K562 (cell line): ENCODE measurements around the gene FAM124A. TPM values are rescaled to one million over a fixed set of nuclear protein-coding genes. Genes with fewer than 3 reads are reported as not detected.

Experiments
- ATAC-seq: fragments of 200-7000 bp; cut with Tn5 transposase; 3 replicates; pipeline ENCODE4 v1.9.1; 2020; ENCODE audit warnings: moderate library complexity
- BruUV-seq: library from RNA; stranded (reverse); fragments of 400-500 nt; replicated peaks from 2 replicates; lab custom pipeline; 2021; lab: Mats Ljungman, UMichigan
- CTCF ChIA-PET: fragments of 300-600 bp; formaldehyde crosslinking; extraction: SDS; loops from one replicate; lab custom pipeline; 2021; ENCODE audit warnings: low intra/inter-chr PET ratio; lab: Yijun Ruan, JAX
- POLR2A ChIA-PET: fragments of 300-600, 350-650 bp; sonication (Branson Sonifier 250); formaldehyde crosslinking; extraction: SDS; loops from one replicate; lab custom pipeline; 2021; ENCODE audit warnings: antibody characterized with exemption, inconsistent platforms; lab: Yijun Ruan, JAX
- DNase-seq, 4 experiments: peaks; one replicate each; pipeline versions ENCODE4 v3.0.0 to v3.0.0-alpha.2; 2011 to 2018; ENCODE audit warnings: low spot score in 3 of 4, mixed read lengths in 3 of 4; ENCODE audit errors: extremely low read depth in 1 of 4
- FAIRE-seq: peaks from 2 replicates; lab custom pipeline; 2011; peaks lifted over from hg19 to GRCh38; lab: Jason Lieb, UNC
- H2AFZ ChIP-seq: 2 replicates; pipeline ENCODE4 v1.6.0; 2011; ENCODE audit warnings: low read depth, low read length, control low read depth, inconsistent platforms
- H3K27ac ChIP-seq: fragments of 200-600 bp; 3 replicates; pipeline ENCODE4 v1.8.0; 2011; ENCODE audit warnings: low read depth, mild to moderate bottlenecking, control low read depth, inconsistent platforms, low read length, moderate library complexity, mixed read lengths; ENCODE audit errors: extremely low read depth
- H3K27me3 ChIP-seq, 2 experiments: fragments of 300-600 bp in 1 of 2; 2 replicates in 1 of 2; 3 replicates in 1 of 2; pipeline versions ENCODE4 v1.6.0 to v1.8.0; 2011; ENCODE audit warnings: inconsistent platforms in 2 of 2, low read length in 2 of 2, mild to moderate bottlenecking in 1 of 2, mixed read lengths in 1 of 2, moderate library complexity in 1 of 2; ENCODE audit not compliant: control insufficient read depth in 2 of 2, insufficient read depth in 2 of 2
- H3K36me3 ChIP-seq: fragments of 300-600 bp; 3 replicates; pipeline ENCODE4 v1.8.0; 2011; ENCODE audit warnings: mild to moderate bottlenecking, low read length, inconsistent platforms; ENCODE audit not compliant: control insufficient read depth, insufficient read depth
- H3K4me1 ChIP-seq, 2 experiments: fragments of 200-600 bp in 1 of 2; replicated peaks in 1 of 2; 2 replicates in 1 of 2; 3 replicates in 1 of 2; pipeline versions ENCODE4 v1.5.1 to v1.8.0; 2011; ENCODE audit warnings: inconsistent platforms in 2 of 2, low read length in 2 of 2, mild to moderate bottlenecking in 1 of 2, mixed read lengths in 1 of 2, moderate library complexity in 1 of 2; ENCODE audit not compliant: control insufficient read depth in 2 of 2, insufficient read depth in 2 of 2
- H3K4me2 ChIP-seq: 2 replicates; pipeline ENCODE4 v1.6.1; 2011; ENCODE audit warnings: low read length, control low read depth, inconsistent platforms, mixed read lengths; ENCODE audit not compliant: insufficient read depth
- H3K4me3 ChIP-seq: fragments of 200-600 bp; sonication (generic), shearing (Covaris generic); 2 replicates; pipeline ENCODE4 v1.5.1; 2016; ENCODE audit warnings: control low read depth, inconsistent platforms
- H3K79me2 ChIP-seq: fragments of 200-600 bp; 3 replicates; pipeline ENCODE4 v1.8.0; 2011; ENCODE audit warnings: low read length, inconsistent platforms; ENCODE audit not compliant: control insufficient read depth, insufficient read depth
- H3K9ac ChIP-seq, 2 experiments: 2 replicates each; pipeline versions ENCODE4 v1.6.0 to v1.6.1; 2011; ENCODE audit warnings: low read depth in 2 of 2, low read length in 2 of 2, control low read depth in 1 of 2, inconsistent platforms in 1 of 2, mild to moderate bottlenecking in 1 of 2, mixed read lengths in 1 of 2; ENCODE audit not compliant: insufficient read depth in 1 of 2
- H3K9me1 ChIP-seq: one replicate; pipeline ENCODE4 v1.6.0; 2011; ENCODE audit warnings: inconsistent platforms, mild to moderate bottlenecking, low read length, moderate library complexity; ENCODE audit not compliant: control insufficient read depth, insufficient read depth
- H3K9me3 ChIP-seq: replicated peaks from 2 replicates; pipeline ENCODE4 v1.5.1; 2011; ENCODE audit warnings: low read depth, low read length, inconsistent platforms; ENCODE audit not compliant: control insufficient read depth, insufficient read depth
- H4K20me1 ChIP-seq: replicated peaks from 2 replicates; pipeline ENCODE4 v1.6.1; 2011; ENCODE audit warnings: low read length, inconsistent platforms, mixed read lengths; ENCODE audit not compliant: control insufficient read depth, insufficient read depth
- CBX1 ChIP-seq: sonication (generic); IDR thresholded peaks from 2 replicates; pipeline ENCODE4 v1.6.1; 2016; ENCODE audit warnings: antibody characterized with exemption, low read depth, mild to moderate bottlenecking
- ELK1 ChIP-seq: sonication (generic); formaldehyde crosslinking; IDR thresholded peaks from 2 replicates; pipeline ENCODE4 v1.8.1; 2022; ENCODE audit warnings: missing genetic modification reagents
- GTF2A2 ChIP-seq: IDR thresholded peaks from 2 replicates; pipeline ENCODE4 v1.6.1; 2016; ENCODE audit warnings: mild to moderate bottlenecking, missing genetic modification characterization, missing compliant biosample characterization
- ZBTB9 ChIP-seq: fragments of 450-650 bp; formaldehyde crosslinking; IDR thresholded peaks from 2 replicates; pipeline ENCODE4 v1.4.0; 2020; ENCODE audit warnings: mild to moderate bottlenecking, moderate library complexity
- ZKSCAN3 ChIP-seq: fragments of 250-450 bp; sonication (Bioruptor Pico); IDR thresholded peaks from 2 replicates; pipeline ENCODE4 v1.4.0; 2020
- ZMIZ1 ChIP-seq, 2 experiments: fragments of 150-350 bp in 1 of 2; IDR thresholded peaks; 2 replicates each; pipeline ENCODE4 v1.6.1; 2012 to 2016; ENCODE audit warnings: low read depth in 2 of 2, low read length in 2 of 2, mild to moderate bottlenecking in 1 of 2, moderate library complexity in 1 of 2
- ZNF124 ChIP-seq: sonication (generic); formaldehyde crosslinking; IDR thresholded peaks from 2 replicates; pipeline ENCODE4 v1.8.1; 2022; ENCODE audit warnings: missing genetic modification reagents
- ZNF75A ChIP-seq: fragments of 450-650 bp; formaldehyde crosslinking; IDR thresholded peaks from 2 replicates; pipeline ENCODE4 v1.4.0; 2020; ENCODE audit warnings: mild to moderate bottlenecking
- ZNF830 ChIP-seq: fragments of 250-450 bp; sonication (Bioruptor Pico); IDR thresholded peaks from 2 replicates; pipeline ENCODE4 v1.5.0; 2021; ENCODE audit warnings: mild to moderate bottlenecking
- WGBS: fragments of 100-300 bp; shearing (Covaris generic); methylation state at CpG from one replicate; pipeline ENCODE4 v1.1.6; 2016; ENCODE audit warnings: low coverage, mixed read lengths; ENCODE audit not compliant: insufficient coverage; ENCODE audit errors: missing lambda C conversion rate; 5-methylcytosine and 5-hydroxymethylcytosine counted together
- in situ Hi-C: fragments of 300-500 bp; cut with MboI; formaldehyde crosslinking; loops from 4 replicates; pipeline ENCODE4 v1.15.0; 2018; ENCODE audit warnings: inconsistent platforms, mixed read lengths
- intact Hi-C: fragments of 100-400 bp; cut with micrococcal nuclease; formaldehyde crosslinking; loops from 2 replicates; pipeline ENCODE4 v1.14.2; 2022
- polyA plus RNA-seq, 8 experiments: library from polyadenylated mRNA; depleted of rRNA in 4 of 8; stranded (reverse) in 5 of 8; unstranded in 3 of 8; fragments of >200 nt; fragmentation: Nextera tagmentation in 2 of 8; fragmentation: Illumina TruSeq in 1 of 8; extraction: Ambion mirVana in 2 of 8; extraction: Trizol in 1 of 8; gene quantifications; 2 replicates each; pipeline versions ENCODE4 v1.2.1 to v1.2.3, GENCODE V29; 2011 to 2014; ENCODE audit warnings: inconsistent platforms in 1 of 8, missing spikeins in 1 of 8
- total RNA-seq, 7 experiments: library from RNA; depleted of rRNA in 6 of 7; stranded (reverse); fragments of >200 nt in 6 of 7; fragmentation: Illumina TruSeq in 2 of 7; extraction: Trizol in 2 of 7; gene quantifications; 2 replicates each; pipeline versions ENCODE4 v1.2.1 to v1.2.3, GENCODE V29; 2011 to 2021; ENCODE audit warnings: low replicate concordance in 1 of 7

The FAM124A gene
- total and polyA plus RNA-seq, 9 of the 15 experiments (the other 6 are each of a cell fraction or from before 2014, with no cell fraction given) = not detected

- no peak for TF ChIP-seq ZNF124 (CRISPR knock-in tag)
- TF ChIP-seq ELK1 (CRISPR knock-in tag) = no peak
- no peak for TF ChIP-seq ZNF75A
- no peak for TF ChIP-seq ZKSCAN3 (CRISPR knock-in tag)
- no peak for TF ChIP-seq ZBTB9 (CRISPR knock-in tag)
- TF ChIP-seq, all 486 proteins: peak for 0
Observed at GRCh38 chr13:51311957-51312520, 89.8 kb downstream of the FAM124A start (continued).

- WGBS = 0% methylated on average over 1 of the region's 1 CpG
- ATAC-seq = no peak
- H2AFZ ChIP-seq = no peak overlapping the region
- TF ChIP-seq GTF2A2 = no peak
- TF ChIP-seq CBX1 = no peak
- no peak for TF ChIP-seq ZNF830 (CRISPR knock-in tag)
- no peak for TF ChIP-seq ZMIZ1 (IDR thresholded peaks at IDR 0.05; ENCODE audit: low read depth in 2 of 2, low read length in 2 of 2)
- peaks cover 5% of the 10 kb centered on the region in 2 experiments; a peak in 4 of 5 replicates for H3K27me3 ChIP-seq
- H3K4me1 ChIP-seq = no peaks in the 10 kb centered on the region
- FAIRE-seq = no peak
- H3K9me1 ChIP-seq = no peaks in the 10 kb centered on the region
- no peak overlapping the region for H3K9ac ChIP-seq
- H3K9me3 ChIP-seq = no peaks in the 10 kb centered on the region
- no peak overlapping the region for H3K4me3 ChIP-seq
- H4K20me1 ChIP-seq = no peaks in the 10 kb centered on the region
- ChIA-PET CTCF (no interaction called here), POLR2A (interaction anchor here (0.6 kb wide), 1 partner anchor 133 kb away, joined by 3 read pairs; no protein-coding TSS in a partner anchor)
- no peaks in the 10 kb centered on the region for H3K79me2 ChIP-seq
- in situ Hi-C loops (no loop called here), intact Hi-C loops (no loop called here)
- no peaks in the 10 kb centered on the region for H3K36me3 ChIP-seq
- no peak overlapping the region for H3K4me2 ChIP-seq
- BruUV-seq = no TSS peak
- no peak overlapping the region for H3K27ac ChIP-seq
- DNase-seq = no peak
Observed at GRCh38 chr13:51313619-51314018, 91.4 kb downstream of the FAM124A start.
